ENCODE measurements around the gene SBF2.
A peak's percentile ranks its signal among the peaks of the same experiment; 100 is the strongest.
"Not testable (repeated sequence)": the region's sequence is repeated elsewhere in the genome, so short reads cannot be mapped to it uniquely, and the experiment has no call there.

The SBF2 gene

DNA sequence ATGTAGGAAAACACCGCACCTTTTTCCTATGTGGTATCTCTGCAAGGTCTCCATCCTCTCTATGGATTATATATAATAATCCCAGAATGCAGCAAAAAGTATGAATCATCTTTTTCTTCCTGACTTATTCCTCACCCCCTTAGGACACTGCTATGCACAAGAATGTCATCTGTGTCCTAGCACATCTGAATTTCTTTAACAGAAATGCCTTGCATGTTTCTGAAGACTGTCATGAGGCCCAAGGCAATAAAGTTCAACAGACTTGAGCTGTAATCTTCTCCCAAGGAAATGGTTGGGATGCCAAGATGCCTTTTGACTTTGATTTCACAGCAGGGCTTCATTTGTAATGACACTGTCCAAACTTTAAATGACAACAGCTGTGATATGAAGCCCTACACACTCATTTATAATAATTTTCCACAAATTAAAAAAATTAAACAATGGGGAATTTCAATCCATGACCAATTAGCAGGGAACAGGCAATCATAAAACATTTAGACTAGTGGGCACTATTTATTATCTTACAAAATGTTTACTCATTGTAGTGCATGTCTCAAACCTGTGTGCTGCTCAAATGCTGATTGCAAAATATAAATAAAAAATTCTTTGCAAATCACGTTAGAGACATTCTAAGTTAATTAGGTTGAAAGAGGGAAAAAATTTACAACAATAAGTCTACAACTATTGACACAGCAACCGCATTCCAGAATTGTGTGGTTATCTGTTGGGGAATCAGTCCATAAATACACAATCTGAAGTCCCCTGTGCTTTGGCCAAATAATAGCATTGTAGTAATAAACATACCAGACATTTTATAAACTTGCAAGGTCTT lies 387.8 kb downstream of the SBF2 start:
- DNase-seq: no peak

DNA sequence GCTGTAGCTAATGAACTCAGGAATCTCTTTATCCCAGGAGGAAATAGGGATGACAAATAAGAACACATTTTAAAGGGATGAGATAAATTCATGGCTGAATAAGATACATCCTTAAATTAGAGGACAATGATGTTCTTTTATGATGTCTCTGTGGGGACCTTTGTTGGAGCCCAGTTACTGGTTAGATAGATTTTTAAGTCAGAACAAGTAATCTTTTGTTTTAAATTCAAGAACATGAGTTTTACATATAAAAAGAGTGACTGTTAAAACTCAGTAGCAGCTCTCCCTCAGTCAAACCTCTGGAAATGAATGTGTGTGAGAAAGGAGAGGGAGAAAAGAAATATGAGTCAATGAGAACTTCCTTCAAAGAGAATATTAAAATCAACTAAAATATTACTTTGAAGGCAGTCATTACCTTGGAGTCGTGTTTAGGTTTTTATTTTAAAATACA lies 388.5 kb downstream of the SBF2 start:
- DNase-seq: no peak

- DNase-seq: no peak
Measured at GRCh38 chr11:9903579-9903978, 390.4 kb downstream of the SBF2 start.

DNA sequence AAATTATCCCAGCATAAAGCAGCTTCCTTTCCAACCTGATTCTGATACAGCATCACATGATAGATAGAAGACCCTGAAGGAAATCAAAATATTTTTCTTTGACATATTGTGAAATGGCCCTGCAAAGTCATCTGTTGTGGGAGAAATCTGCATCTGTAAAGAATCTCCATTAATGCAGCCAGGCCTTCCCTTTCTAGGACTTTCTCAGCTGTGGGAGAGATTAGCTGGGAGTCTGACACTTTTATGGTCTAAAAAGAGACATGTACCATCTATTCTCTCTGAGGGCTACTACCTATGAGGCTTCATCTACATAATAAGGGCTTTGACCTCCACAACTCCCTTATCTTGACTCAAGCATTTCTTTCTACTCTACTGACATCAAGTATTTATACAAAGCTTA lies 392.1 kb downstream of the SBF2 start:
- DNase-seq: no peak

- DNase-seq: not testable (repeated sequence)
Measured at GRCh38 chr11:9900253-9900652, 393.8 kb downstream of the SBF2 start.

DNA sequence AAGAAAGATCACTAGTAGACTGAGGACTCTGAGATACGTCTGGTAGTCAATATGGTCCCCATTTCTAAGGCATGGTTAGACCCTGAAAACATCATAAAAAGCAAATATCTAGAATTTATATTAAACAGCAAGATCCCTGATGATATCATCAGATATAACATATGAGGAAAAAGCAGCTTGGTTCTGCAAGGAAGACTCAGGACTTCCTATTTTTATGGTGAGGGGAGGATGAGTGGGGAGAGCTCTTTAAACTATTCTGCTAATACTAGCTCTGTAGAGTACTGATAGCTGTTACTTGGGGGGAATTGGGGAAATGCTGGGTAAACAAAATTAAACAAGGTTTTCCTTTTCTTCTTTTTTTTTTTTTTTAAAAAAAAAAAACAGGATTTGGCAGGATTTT lies 394.3 kb downstream of the SBF2 start:
- no peak for DNase-seq

DNA sequence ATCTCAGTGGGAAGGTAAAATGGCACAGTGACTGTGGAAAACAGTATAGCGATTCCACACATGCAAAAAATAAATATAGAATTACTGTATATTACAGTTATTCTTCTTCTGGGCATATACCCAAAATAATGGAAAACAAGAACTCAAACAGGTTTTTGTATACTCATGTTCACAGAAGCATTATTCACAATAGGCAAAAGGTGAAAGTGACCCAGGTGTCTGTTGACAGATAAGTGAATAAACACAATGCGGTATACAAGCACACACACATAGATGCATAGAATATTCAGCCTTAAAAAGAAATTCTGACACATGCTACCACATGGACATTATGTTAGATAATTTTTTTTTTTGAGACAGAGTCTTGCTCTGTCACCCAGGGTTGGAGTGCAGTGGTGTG lies 397.1 kb downstream of the SBF2 start:
- no peak for DNase-seq

GRCh38 chr11:9895006-9895405 lies 399.0 kb downstream of the SBF2 start:
- DNase-seq: no peak

GRCh38 chr11:9893474-9893873 lies 400.5 kb downstream of the SBF2 start:
- no peak for DNase-seq

DNA sequence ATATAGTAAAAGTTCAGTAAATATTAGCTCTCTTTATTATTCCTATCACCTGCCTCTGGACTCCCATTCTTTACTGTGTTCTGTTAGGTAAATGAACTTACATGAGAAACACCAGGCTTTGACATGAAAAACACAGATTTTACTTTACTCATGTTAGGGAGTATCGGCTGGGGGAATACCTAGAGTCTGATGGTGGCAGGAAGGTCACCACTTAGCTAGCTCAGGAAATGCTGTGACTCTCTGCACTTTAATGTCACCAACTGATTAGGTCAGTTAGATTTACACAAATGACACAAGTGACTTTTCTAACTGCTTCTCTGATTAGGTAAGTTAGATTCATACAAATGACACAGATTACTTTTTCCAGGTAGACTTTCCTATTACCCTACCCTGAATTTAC lies 405.1 kb downstream of the SBF2 start:
- no peak for DNase-seq

DNA sequence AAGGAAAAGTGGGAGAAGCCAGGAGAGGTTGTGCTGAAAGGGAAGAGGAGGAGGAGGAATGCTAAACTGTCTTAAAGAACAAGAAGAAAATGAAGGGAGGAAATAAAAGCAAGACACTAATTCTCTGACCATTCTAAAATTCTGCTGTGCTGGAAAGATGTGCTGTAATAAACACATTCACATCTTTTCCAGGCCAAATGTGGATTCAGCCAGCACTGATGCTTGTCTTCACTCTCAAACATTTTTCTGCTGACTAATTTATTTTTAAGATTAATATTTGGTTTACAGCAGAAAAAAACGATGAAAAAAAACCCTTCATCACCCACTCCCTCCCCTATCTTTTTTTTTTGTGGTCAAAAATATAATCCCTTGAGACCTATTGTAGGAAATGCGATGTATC lies 406.5 kb downstream of the SBF2 start:
- DNase-seq: no peak

- no peak for DNase-seq
Measured at GRCh38 chr11:9886595-9886994, 407.4 kb downstream of the SBF2 start.

DNA sequence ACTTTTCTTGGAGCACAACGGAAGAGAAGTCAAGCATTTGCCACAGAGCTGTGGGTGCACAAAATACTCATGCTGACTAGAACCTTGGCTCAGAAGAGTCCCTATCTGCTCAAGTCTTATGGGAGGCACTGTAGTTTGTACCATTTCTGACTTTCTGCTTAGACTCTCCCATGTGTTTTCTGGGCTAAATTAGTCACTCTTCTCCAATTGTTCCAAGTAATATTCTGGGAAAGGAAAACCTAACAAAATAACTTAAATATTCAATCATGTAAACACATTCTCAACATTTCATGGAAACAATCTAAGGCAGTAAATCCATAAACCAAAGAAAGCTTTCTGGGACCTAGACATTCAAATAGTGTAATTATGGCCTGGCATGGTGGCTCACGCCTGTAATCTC lies 409.4 kb downstream of the SBF2 start:
- no peak for DNase-seq

GRCh38 chr11:9880657-9881056 lies 413.4 kb downstream of the SBF2 start:
- no peak for DNase-seq

DNA sequence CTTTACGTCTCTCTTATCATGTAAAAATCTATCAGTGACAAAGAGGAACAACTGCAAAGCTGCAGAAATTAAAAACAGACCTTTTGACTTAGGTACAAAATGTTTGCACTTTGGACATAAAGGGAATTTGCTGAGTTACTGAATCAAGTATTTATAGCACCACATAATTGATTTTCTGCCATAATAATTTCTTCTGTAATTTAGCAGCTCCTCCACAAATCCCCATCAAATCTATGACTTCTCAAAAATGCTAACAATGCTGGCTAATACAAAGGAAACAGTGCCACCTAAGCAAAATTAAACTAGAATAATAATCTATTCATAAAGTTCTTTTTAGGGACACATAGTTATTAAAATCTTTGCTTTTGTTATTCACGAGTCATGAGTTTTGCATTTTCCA lies 415.1 kb downstream of the SBF2 start:
- DNase-seq: no peak

DNA sequence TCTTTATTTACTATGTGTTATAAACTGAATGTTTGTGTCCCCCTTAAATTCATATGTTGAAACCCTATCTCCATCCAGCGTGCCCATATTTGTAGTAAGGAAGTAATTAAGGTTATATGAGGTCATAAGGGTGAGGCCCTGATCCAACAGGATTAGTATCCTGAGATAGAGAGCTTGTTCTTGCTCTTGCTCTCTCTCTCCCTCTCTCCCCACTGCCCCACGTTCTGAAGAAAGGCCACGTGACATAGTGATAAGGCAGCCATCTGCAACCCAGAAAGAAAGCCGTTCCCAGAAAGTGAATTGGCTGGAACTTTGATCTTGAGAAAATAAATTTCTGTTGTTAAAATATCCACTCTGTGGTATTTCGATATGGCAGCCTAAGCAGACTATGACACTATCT lies 417.7 kb downstream of the SBF2 start:
- DNase-seq: no peak

DNA sequence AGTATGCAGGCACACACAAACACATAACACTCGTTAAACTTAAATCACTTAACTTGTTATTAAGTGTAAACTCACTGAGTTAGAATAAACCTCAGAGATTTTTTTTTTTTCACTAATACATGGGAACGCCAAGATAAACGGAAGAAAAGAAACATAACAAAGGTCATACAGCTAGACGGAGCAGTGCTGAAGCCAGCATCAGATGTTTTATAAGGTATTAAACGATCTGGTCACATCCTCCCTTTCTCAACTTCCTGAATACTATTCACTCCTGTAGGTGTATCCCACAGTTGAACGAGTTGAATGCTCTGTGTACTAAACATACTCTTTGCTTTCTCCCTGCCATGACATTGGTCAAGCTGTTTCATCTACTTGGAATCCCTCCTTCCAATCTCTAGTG lies 418.2 kb downstream of the SBF2 start:
- DNase-seq: no peak

- DNase-seq: no peak
Measured at GRCh38 chr11:9875399-9875798, 418.6 kb downstream of the SBF2 start.

DNA sequence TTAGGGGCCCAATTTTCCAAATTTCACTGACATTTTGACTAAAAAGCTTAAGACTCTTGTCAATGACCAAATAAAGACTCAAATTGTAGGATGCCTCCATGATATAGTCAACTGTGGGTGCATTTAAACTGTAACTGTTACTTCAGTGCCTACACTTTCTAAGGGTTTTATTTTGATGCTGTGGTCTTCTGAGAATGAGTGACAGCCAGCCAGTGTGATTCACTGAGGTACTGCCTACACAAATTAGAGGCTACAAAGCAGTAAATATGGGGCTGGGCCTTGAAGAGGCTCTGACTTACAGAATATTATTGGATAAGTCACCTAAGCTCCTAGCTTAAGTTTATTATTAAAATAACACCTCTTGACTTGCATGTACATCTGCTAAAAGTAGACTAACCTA lies 419.6 kb downstream of the SBF2 start:
- DNase-seq: no peak

- DNase-seq: no peak
Measured at GRCh38 chr11:9868641-9869040, 425.4 kb downstream of the SBF2 start.

- no peak for DNase-seq
Measured at GRCh38 chr11:9862981-9863380, 431.0 kb downstream of the SBF2 start.

- DNase-seq: peak in 20 of 56 donors; percentile 1 to 61 (median 14)
Measured at GRCh38 chr11:9861860-9862725, 431.9 kb downstream of the SBF2 start.

Data from amygdala (tissue), 56 donors.